K562 (cell line): Measurements from ENCODE around the gene NUDT22. TPM values are rescaled to one million over a fixed set of nuclear protein-coding genes. Genes with fewer than 3 reads are reported as not detected.

ENCODE experiments used
- BCLAF1 ChIP-seq, 2 experiments: fragments of 450-650 bp in 1 of 2; IDR thresholded peaks; 2 replicates each; pipeline ENCODE4 v1.6.1; 2011 to 2017; ENCODE audit warnings: low read depth in 2 of 2, antibody characterized with exemption in 1 of 2, borderline replicate concordance in 1 of 2, low read length in 1 of 2, mild to moderate bottlenecking in 1 of 2, mixed read lengths in 1 of 2; ENCODE audit not compliant: control insufficient read depth in 1 of 2
- E2F8 ChIP-seq: fragments of 450-650 bp; IDR thresholded peaks from 2 replicates; pipeline ENCODE4 v1.7.1; 2018; ENCODE audit warnings: mild to moderate bottlenecking, low read depth; ENCODE audit not compliant: partially characterized antibody
- RBM22 ChIP-seq: fragments of 200-400 bp; formaldehyde crosslinking; IDR thresholded peaks from 2 replicates; pipeline ENCODE4 v1.6.1; 2018; ENCODE audit warnings: low read length, low read depth; ENCODE audit not compliant: poor library complexity, severe bottlenecking
- ZNF232 ChIP-seq: sonication (generic); formaldehyde crosslinking; IDR thresholded peaks from 2 replicates; pipeline ENCODE4 v1.8.0; 2022; ENCODE audit warnings: mild to moderate bottlenecking, missing genetic modification reagents
- polyA plus RNA-seq, 8 experiments: library from polyadenylated mRNA; depleted of rRNA in 4 of 8; stranded (reverse) in 5 of 8; unstranded in 3 of 8; fragments of >200 nt; fragmentation: Nextera tagmentation in 2 of 8; fragmentation: Illumina TruSeq in 1 of 8; extraction: Ambion mirVana in 2 of 8; extraction: Trizol in 1 of 8; gene quantifications; 2 replicates each; pipeline versions ENCODE4 v1.2.1 to v1.2.3, GENCODE V29; 2011 to 2014; ENCODE audit warnings: inconsistent platforms in 1 of 8, missing spikeins in 1 of 8
- total RNA-seq, 7 experiments: library from RNA; depleted of rRNA in 6 of 7; stranded (reverse); fragments of >200 nt in 6 of 7; fragmentation: Illumina TruSeq in 2 of 7; extraction: Trizol in 2 of 7; gene quantifications; 2 replicates each; pipeline versions ENCODE4 v1.2.1 to v1.2.3, GENCODE V29; 2011 to 2021; ENCODE audit warnings: low replicate concordance in 1 of 7
- TF ChIP-seq, protein P1 (sequence below): fragments of 150-350 bp; IDR thresholded peaks from 2 replicates; pipeline ENCODE4 v1.6.1; 2014; ENCODE audit warnings: low read depth, mild to moderate bottlenecking, low read length, borderline replicate concordance
- TF ChIP-seq, protein P2 (sequence below): fragments of 450-650 bp; IDR thresholded peaks from 2 replicates; pipeline ENCODE4 v1.6.1; 2018; ENCODE audit warnings: mild to moderate bottlenecking, low read depth; ENCODE audit not compliant: partially characterized antibody
- TF ChIP-seq, protein P3 (sequence below): sonication (generic); formaldehyde crosslinking; IDR thresholded peaks from 2 replicates; pipeline ENCODE4 v1.4.0; 2020; ENCODE audit warnings: mild to moderate bottlenecking, missing genetic modification reagents

NUDT22 gene
- total and polyA plus RNA-seq, 9 of the 15 experiments (the other 6 are each of a cell fraction or from before 2014, with no cell fraction given), result 6.3 to 92.6 (median 37.4) TPM

DNA sequence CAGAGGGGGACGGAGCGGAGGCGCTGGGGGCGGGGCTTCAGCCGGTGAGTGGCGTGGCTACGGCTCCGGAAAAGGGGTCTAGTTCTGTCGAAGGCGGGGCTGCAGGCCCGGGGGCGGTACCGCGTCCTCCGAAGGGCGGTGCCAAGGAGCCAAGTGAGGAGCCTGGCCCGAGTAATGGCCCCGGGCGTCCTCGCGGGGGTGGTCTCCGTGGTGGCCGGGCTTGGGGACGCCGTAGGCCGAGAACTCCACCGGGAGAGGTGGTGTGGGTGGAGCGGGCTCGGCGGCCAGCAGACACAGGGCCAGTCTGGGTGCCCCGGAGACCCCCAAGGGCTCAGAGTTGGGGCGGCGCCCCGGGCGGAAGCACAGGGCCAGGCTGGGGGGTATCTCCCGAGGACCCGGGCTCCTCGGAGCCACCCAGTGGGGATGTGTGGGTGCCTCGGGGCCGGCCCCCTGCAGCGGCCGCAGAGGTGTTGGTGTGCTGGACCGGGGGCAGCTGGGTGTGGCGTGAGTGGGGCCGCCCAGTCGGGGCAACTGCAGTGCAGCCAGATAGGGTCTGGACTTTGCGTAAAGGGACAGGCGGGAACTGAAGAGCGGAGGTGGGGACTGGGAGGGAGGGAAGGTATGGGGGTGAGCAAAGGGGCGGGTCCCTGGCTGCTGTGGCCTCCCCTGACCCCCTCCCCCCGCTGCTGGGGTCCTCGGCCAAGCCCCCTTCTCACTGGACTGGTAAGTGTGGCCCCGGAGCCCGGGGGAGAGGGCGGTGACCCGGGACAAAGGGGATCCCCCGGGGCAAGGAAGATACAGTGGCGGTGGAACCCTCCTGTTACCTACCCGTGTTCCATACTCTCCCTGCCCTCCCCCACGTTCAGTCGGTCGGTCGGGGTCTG is 15.7 kb downstream of the NUDT22 start (continued):
- TF ChIP-seq E2F8, result no peak
- TF ChIP-seq, protein P1, sequence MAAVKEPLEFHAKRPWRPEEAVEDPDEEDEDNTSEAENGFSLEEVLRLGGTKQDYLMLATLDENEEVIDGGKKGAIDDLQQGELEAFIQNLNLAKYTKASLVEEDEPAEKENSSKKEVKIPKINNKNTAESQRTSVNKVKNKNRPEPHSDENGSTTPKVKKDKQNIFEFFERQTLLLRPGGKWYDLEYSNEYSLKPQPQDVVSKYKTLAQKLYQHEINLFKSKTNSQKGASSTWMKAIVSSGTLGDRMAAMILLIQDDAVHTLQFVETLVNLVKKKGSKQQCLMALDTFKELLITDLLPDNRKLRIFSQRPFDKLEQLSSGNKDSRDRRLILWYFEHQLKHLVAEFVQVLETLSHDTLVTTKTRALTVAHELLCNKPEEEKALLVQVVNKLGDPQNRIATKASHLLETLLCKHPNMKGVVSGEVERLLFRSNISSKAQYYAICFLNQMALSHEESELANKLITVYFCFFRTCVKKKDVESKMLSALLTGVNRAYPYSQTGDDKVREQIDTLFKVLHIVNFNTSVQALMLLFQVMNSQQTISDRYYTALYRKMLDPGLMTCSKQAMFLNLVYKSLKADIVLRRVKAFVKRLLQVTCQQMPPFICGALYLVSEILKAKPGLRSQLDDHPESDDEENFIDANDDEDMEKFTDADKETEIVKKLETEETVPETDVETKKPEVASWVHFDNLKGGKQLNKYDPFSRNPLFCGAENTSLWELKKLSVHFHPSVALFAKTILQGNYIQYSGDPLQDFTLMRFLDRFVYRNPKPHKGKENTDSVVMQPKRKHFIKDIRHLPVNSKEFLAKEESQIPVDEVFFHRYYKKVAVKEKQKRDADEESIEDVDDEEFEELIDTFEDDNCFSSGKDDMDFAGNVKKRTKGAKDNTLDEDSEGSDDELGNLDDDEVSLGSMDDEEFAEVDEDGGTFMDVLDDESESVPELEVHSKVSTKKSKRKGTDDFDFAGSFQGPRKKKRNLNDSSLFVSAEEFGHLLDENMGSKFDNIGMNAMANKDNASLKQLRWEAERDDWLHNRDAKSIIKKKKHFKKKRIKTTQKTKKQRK, result no peak
- TF ChIP-seq BCLAF1 (IDR thresholded peaks at IDR 0.05; ENCODE audit: borderline replicate concordance in 1 of 2, control insufficient read depth in 1 of 2, low read depth in 2 of 2, low read length in 1 of 2), result no peak
- TF ChIP-seq, protein P2, sequence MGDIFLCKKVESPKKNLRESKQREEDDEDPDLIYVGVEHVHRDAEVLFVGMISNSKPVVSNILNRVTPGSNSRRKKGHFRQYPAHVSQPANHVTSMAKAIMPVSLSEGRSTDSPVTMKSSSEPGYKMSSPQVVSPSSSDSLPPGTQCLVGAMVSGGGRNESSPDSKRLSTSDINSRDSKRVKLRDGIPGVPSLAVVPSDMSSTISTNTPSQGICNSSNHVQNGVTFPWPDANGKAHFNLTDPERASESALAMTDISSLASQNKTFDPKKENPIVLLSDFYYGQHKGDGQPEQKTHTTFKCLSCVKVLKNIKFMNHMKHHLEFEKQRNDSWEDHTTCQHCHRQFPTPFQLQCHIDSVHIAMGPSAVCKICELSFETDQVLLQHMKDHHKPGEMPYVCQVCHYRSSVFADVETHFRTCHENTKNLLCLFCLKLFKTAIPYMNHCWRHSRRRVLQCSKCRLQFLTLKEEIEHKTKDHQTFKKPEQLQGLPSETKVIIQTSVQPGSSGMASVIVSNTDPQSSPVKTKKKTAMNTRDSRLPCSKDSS, result no peak
- TF ChIP-seq RBM22, result peak; percentile 82
- TF ChIP-seq, protein P3, sequence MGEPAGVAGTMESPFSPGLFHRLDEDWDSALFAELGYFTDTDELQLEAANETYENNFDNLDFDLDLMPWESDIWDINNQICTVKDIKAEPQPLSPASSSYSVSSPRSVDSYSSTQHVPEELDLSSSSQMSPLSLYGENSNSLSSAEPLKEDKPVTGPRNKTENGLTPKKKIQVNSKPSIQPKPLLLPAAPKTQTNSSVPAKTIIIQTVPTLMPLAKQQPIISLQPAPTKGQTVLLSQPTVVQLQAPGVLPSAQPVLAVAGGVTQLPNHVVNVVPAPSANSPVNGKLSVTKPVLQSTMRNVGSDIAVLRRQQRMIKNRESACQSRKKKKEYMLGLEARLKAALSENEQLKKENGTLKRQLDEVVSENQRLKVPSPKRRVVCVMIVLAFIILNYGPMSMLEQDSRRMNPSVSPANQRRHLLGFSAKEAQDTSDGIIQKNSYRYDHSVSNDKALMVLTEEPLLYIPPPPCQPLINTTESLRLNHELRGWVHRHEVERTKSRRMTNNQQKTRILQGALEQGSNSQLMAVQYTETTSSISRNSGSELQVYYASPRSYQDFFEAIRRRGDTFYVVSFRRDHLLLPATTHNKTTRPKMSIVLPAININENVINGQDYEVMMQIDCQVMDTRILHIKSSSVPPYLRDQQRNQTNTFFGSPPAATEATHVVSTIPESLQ (CRISPR knock-in tag), result no peak
- TF ChIP-seq ZNF232, result 0 out of 2 replicates have a peak, but pooled peaks have one; percentile 43
